Subcutaneous adipose tissue (tissue), 4 donors: ENCODE measurements around the gene CIT. TPM values are rescaled to one million over a fixed set of nuclear protein-coding genes. Genes with fewer than 3 reads are reported as not detected.

Source experiments
- CTCF ChIP-seq: fragments of 450-650 bp; IDR thresholded peaks from one replicate; pipeline ENCODE4 v1.5.1; 2016; ENCODE audit warnings: low read depth, mild to moderate bottlenecking, control low read depth, antibody characterized with exemption, moderate library complexity
- total RNA-seq, 4 donors: library from RNA; depleted of rRNA; stranded (reverse); fragments of >200 nt; gene quantifications; one replicate each; pipeline ENCODE4 v1.1.0, GENCODE V29; 2016

CIT gene
- total RNA-seq, 4 donors from 2014 or later = 1.3 to 5.3 (median 5.1) TPM

- TF ChIP-seq CTCF = no peak
Observed at GRCh38 chr12:119850330-119850729, 26.8 kb downstream of the CIT start.

GRCh38 chr12:119843100-119843499 is 34.0 kb downstream of the CIT start:
- no peak for TF ChIP-seq CTCF

GRCh38 chr12:119842380-119842779 is 34.7 kb downstream of the CIT start:
- no peak for TF ChIP-seq CTCF

- no peak for TF ChIP-seq CTCF
Observed at GRCh38 chr12:119841433-119842210, 35.5 kb downstream of the CIT start.

GRCh38 chr12:119840582-119840981 is 36.5 kb downstream of the CIT start:
- TF ChIP-seq CTCF = no peak

GRCh38 chr12:119840168-119840567 is 37.0 kb downstream of the CIT start:
- TF ChIP-seq CTCF = no peak

- no peak for TF ChIP-seq CTCF
Observed at GRCh38 chr12:119838826-119839600, 38.1 kb downstream of the CIT start.
